HepG2 (cell line): Measurements from ENCODE around the gene CD300LF. TPM values are rescaled to one million over a fixed set of nuclear protein-coding genes. Genes with fewer than 3 reads are reported as not detected.
A peak's percentile ranks its signal among the peaks of the same experiment; 100 is the strongest.

ENCODE experiments used
- ATRX ChIP-seq: sonication (generic); formaldehyde crosslinking; IDR thresholded peaks from 2 replicates; pipeline ENCODE4 v1.4.0; 2020; ENCODE audit warnings: missing genetic modification reagents, borderline replicate concordance
- GPN1 ChIP-seq: sonication (generic); formaldehyde crosslinking; IDR thresholded peaks from 2 replicates; pipeline ENCODE4 v1.5.1; 2020; ENCODE audit warnings: missing genetic modification reagents, borderline replicate concordance
- GTF3A ChIP-seq: sonication (generic); formaldehyde crosslinking; conservative IDR thresholded peaks from 2 replicates; pipeline ENCODE4 v1.4.0; 2020; ENCODE audit warnings: mild to moderate bottlenecking, missing genetic modification reagents
- GZF1 ChIP-seq: sonication (generic); formaldehyde crosslinking; IDR thresholded peaks from 2 replicates; pipeline ENCODE4 v1.5.1; 2020; ENCODE audit warnings: mild to moderate bottlenecking, missing genetic modification reagents
- HMGA1 ChIP-seq: sonication (generic); formaldehyde crosslinking; conservative IDR thresholded peaks from 2 replicates; pipeline ENCODE4 v1.4.0; 2020; ENCODE audit warnings: missing genetic modification reagents
- HNF4G ChIP-seq, 2 experiments: sonication (generic) in 1 of 2; formaldehyde crosslinking in 1 of 2; IDR thresholded peaks; 2 replicates each; pipeline versions ENCODE4 v1.4.0 to v1.6.1; 2011 to 2020; ENCODE audit warnings: borderline replicate concordance in 2 of 2, low read depth in 2 of 2, mild to moderate bottlenecking in 2 of 2, low read length in 1 of 2, missing genetic modification reagents in 1 of 2, moderate library complexity in 1 of 2
- HNRNPL ChIP-seq: fragments of 200-400 bp; formaldehyde crosslinking; IDR thresholded peaks from 2 replicates; pipeline ENCODE4 v1.6.1; 2017; ENCODE audit warnings: mild to moderate bottlenecking, low read depth, low read length
- NR1H2 ChIP-seq: sonication (generic); formaldehyde crosslinking; IDR thresholded peaks from 2 replicates; pipeline ENCODE4 v1.8.1; 2022; ENCODE audit warnings: low read depth, missing genetic modification reagents, borderline replicate concordance
- STAT5B ChIP-seq: sonication (generic); formaldehyde crosslinking; IDR thresholded peaks from 2 replicates; pipeline ENCODE4 v1.4.0; 2020; ENCODE audit warnings: missing genetic modification reagents
- ZFP1 ChIP-seq: IDR thresholded peaks from 2 replicates; pipeline ENCODE4 v1.6.1; 2016
- ZIK1 ChIP-seq: sonication (generic); formaldehyde crosslinking; IDR thresholded peaks from 2 replicates; pipeline ENCODE4 v1.5.0; 2020; ENCODE audit warnings: mild to moderate bottlenecking, low read depth, missing genetic modification reagents, borderline replicate concordance
- ZNF432 ChIP-seq: sonication (generic); formaldehyde crosslinking; IDR thresholded peaks from 2 replicates; pipeline ENCODE4 v1.5.0; 2020; ENCODE audit warnings: missing genetic modification reagents, mild to moderate bottlenecking, borderline replicate concordance
- polyA plus RNA-seq, 8 experiments: library from polyadenylated mRNA; depleted of rRNA in 3 of 8; stranded (reverse) in 7 of 8; unstranded in 1 of 8; fragments of >200 nt; fragmentation: Illumina TruSeq in 4 of 8; extraction: Trizol in 4 of 8; gene quantifications; 2 replicates each; pipeline versions ENCODE4 v1.2.1 to v1.2.3, GENCODE V29; 2011 to 2016; ENCODE audit warnings: low read depth in 4 of 8, missing spikeins in 1 of 8, mixed read lengths in 1 of 8; ENCODE audit not compliant: insufficient read depth in 1 of 8
- total RNA-seq, 5 experiments: library from RNA; depleted of rRNA; stranded (reverse); fragments of >200 nt; fragmentation: Illumina TruSeq; extraction: Trizol; gene quantifications; 2 replicates each; pipeline ENCODE4 v1.2.3, GENCODE V29; 2016; ENCODE audit warnings: low read depth in 1 of 5
- TF ChIP-seq, protein P1 (sequence below): sonication (generic); formaldehyde crosslinking; IDR thresholded peaks from 2 replicates; pipeline ENCODE4 v1.4.0; 2020; ENCODE audit warnings: missing genetic modification reagents
- TF ChIP-seq, protein P2 (sequence below): sonication (generic); formaldehyde crosslinking; IDR thresholded peaks from 2 replicates; pipeline ENCODE4 v1.8.0; 2022; ENCODE audit warnings: missing genetic modification reagents, mild to moderate bottlenecking, inconsistent platforms, borderline replicate concordance
- TF ChIP-seq, protein P3 (sequence below): sonication (generic); formaldehyde crosslinking; IDR thresholded peaks from 2 replicates; pipeline ENCODE4 v1.4.0; 2020; ENCODE audit warnings: mild to moderate bottlenecking, low read depth, missing genetic modification reagents
- TF ChIP-seq, protein P4 (sequence below): sonication (generic); formaldehyde crosslinking; IDR thresholded peaks from 2 replicates; pipeline ENCODE4 v1.9.0; 2021; ENCODE audit warnings: missing genetic modification reagents, borderline replicate concordance

CD300LF gene
- total and polyA plus RNA-seq, 2 of the 13 experiments (the other 11 are each of a cell fraction or from before 2014, with no cell fraction given), result not detected

DNA sequence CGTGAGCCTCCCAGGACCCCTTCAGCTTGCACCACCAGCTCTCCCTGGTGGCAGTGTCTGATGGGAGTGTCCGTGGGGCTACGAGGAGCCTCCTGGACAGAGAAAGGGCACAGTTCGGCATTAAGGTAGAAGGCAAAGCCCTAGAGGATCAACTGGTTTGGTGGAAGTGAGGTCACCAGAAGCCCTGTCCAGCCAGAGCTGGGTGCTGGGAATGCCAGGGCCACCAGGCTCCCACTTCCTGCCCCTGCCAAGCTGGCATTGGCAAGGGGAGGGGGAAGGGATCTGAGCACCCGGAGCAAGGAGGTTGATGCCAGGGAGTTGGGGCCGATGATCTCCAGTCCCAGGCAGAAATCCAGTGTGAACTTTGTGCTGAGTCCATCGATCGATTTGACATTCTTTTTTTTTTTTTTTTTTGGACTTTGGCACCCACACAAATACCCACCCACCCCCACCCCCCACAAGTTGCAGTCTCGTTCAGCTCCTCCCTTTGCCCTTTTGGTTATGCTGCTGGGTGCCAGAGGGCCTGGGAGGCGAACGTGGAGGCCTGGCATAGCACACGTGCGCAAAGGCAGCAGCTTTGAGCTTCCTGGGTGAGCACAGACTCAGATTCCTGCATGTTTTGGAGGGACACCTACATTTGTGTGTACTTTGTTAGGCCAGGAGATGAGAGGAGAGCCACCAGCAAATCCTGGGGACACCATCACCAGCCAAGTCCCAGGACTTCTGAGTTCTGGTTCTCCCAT, 37.8 kb upstream of the CD300LF start (continued):
- peak; percentile 18; the same call in 1 of the 2 replicates for TF ChIP-seq NR1H2
- TF ChIP-seq HNF4G (IDR thresholded peaks at IDR 0.05; ENCODE audit: borderline replicate concordance, low read depth, low read length), result peak; percentile 100
- TF ChIP-seq HNF4G (CRISPR knock-in tag; IDR thresholded peaks at IDR 0.05; ENCODE audit: borderline replicate concordance, low read depth), result peak; percentile 99
- no peak for TF ChIP-seq ZIK1 (CRISPR knock-in tag)
- TF ChIP-seq STAT5B, result no peak
- TF ChIP-seq GZF1 (CRISPR knock-in tag), result peak; percentile 92
- TF ChIP-seq, protein P1, sequence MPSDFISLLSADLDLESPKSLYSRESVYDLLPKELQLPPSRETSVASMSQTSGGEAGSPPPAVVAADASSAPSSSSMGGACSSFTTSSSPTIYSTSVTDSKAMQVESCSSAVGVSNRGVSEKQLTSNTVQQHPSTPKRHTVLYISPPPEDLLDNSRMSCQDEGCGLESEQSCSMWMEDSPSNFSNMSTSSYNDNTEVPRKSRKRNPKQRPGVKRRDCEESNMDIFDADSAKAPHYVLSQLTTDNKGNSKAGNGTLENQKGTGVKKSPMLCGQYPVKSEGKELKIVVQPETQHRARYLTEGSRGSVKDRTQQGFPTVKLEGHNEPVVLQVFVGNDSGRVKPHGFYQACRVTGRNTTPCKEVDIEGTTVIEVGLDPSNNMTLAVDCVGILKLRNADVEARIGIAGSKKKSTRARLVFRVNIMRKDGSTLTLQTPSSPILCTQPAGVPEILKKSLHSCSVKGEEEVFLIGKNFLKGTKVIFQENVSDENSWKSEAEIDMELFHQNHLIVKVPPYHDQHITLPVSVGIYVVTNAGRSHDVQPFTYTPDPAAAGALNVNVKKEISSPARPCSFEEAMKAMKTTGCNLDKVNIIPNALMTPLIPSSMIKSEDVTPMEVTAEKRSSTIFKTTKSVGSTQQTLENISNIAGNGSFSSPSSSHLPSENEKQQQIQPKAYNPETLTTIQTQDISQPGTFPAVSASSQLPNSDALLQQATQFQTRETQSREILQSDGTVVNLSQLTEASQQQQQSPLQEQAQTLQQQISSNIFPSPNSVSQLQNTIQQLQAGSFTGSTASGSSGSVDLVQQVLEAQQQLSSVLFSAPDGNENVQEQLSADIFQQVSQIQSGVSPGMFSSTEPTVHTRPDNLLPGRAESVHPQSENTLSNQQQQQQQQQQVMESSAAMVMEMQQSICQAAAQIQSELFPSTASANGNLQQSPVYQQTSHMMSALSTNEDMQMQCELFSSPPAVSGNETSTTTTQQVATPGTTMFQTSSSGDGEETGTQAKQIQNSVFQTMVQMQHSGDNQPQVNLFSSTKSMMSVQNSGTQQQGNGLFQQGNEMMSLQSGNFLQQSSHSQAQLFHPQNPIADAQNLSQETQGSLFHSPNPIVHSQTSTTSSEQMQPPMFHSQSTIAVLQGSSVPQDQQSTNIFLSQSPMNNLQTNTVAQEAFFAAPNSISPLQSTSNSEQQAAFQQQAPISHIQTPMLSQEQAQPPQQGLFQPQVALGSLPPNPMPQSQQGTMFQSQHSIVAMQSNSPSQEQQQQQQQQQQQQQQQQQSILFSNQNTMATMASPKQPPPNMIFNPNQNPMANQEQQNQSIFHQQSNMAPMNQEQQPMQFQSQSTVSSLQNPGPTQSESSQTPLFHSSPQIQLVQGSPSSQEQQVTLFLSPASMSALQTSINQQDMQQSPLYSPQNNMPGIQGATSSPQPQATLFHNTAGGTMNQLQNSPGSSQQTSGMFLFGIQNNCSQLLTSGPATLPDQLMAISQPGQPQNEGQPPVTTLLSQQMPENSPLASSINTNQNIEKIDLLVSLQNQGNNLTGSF, result peak; percentile 73; the same call in 1 of the 2 replicates
- TF ChIP-seq ZFP1 (CRISPR knock-in tag), result peak; percentile 74; the same call in 1 of the 2 replicates
- no peak for TF ChIP-seq HMGA1
- TF ChIP-seq GPN1, result no peak; the same call in 1 of the 2 replicates
- TF ChIP-seq HNRNPL, result peak; percentile 100
- TF ChIP-seq, protein P2, sequence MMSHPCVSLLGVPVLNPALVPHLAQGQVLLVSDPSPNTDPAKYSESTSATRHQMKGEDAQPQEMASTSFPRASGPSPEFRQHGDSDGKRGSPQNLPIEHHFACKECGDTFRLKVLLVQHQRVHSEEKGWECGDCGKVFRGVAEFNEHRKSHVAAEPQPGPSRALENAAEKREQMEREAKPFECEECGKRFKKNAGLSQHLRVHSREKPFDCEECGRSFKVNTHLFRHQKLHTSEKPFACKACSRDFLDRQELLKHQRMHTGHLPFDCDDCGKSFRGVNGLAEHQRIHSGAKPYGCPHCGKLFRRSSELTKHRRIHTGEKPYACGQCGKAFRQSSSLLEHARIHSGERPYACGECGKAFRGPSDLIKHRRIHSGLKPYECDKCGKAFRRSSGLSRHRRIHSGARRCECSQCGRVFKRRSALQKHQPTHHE (CRISPR knock-in tag), result 0 out of 2 replicates have a peak, but pooled peaks have one; percentile 67
- no peak for TF ChIP-seq ATRX (CRISPR knock-in tag)
- no peak; the same call in 1 of the 2 replicates for TF ChIP-seq ZNF432 (CRISPR knock-in tag)
- TF ChIP-seq, protein P3, sequence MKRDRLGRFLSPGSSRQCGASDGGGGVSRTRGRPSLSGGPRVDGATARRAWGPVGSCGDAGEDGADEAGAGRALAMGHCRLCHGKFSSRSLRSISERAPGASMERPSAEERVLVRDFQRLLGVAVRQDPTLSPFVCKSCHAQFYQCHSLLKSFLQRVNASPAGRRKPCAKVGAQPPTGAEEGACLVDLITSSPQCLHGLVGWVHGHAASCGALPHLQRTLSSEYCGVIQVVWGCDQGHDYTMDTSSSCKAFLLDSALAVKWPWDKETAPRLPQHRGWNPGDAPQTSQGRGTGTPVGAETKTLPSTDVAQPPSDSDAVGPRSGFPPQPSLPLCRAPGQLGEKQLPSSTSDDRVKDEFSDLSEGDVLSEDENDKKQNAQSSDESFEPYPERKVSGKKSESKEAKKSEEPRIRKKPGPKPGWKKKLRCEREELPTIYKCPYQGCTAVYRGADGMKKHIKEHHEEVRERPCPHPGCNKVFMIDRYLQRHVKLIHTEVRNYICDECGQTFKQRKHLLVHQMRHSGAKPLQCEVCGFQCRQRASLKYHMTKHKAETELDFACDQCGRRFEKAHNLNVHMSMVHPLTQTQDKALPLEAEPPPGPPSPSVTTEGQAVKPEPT (CRISPR knock-in tag), result no peak
- TF ChIP-seq, protein P4, sequence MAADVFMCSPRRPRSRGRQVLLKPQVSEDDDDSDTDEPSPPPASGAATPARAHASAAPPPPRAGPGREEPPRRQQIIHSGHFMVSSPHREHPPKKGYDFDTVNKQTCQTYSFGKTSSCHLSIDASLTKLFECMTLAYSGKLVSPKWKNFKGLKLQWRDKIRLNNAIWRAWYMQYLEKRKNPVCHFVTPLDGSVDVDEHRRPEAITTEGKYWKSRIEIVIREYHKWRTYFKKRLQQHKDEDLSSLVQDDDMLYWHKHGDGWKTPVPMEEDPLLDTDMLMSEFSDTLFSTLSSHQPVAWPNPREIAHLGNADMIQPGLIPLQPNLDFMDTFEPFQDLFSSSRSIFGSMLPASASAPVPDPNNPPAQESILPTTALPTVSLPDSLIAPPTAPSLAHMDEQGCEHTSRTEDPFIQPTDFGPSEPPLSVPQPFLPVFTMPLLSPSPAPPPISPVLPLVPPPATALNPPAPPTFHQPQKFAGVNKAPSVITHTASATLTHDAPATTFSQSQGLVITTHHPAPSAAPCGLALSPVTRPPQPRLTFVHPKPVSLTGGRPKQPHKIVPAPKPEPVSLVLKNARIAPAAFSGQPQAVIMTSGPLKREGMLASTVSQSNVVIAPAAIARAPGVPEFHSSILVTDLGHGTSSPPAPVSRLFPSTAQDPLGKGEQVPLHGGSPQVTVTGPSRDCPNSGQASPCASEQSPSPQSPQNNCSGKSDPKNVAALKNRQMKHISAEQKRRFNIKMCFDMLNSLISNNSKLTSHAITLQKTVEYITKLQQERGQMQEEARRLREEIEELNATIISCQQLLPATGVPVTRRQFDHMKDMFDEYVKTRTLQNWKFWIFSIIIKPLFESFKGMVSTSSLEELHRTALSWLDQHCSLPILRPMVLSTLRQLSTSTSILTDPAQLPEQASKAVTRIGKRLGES (CRISPR knock-in tag), result peak; percentile 86; the same call in 1 of the 2 replicates
- TF ChIP-seq GTF3A (CRISPR knock-in tag), result no peak
